Heart right ventricle (tissue), 16 donors: Measurements from ENCODE around the gene TMEM132A. TPM values are rescaled to one million over a fixed set of nuclear protein-coding genes. Genes with fewer than 3 reads are reported as not detected.

ENCODE experiments used
- ATAC-seq, 8 donors: fragments of 200-7000 bp; cut with Tn5 transposase; one replicate each; pipeline ENCODE4 v1.9.1; 2020; ENCODE audit warnings: mild to moderate bottlenecking in 8 of 8, moderate library complexity in 8 of 8, moderate number of reproducible peaks in 1 of 8
- DNase-seq, 2 donors: peaks; one replicate each; pipeline ENCODE4 v3.0.0-alpha.2; 2020
- H3K27ac ChIP-seq, 10 donors: fragments of 200-600 bp; sonication (generic) in 2 of 10; one replicate each; pipeline versions ENCODE4 v1.5.0 to v1.8.0; 2020 to 2022; ENCODE audit warnings: mild to moderate bottlenecking in 3 of 10
- H3K27me3 ChIP-seq, 7 donors: fragments of 200-600 bp; one replicate each; pipeline ENCODE4 v1.8.0; 2021 to 2022; ENCODE audit warnings: mild to moderate bottlenecking in 2 of 7
- H3K36me3 ChIP-seq, 9 donors: fragments of 200-600 bp; sonication (generic) in 1 of 9; one replicate each; pipeline versions ENCODE4 v1.5.0 to v1.8.0; 2020 to 2022; ENCODE audit warnings: mild to moderate bottlenecking in 2 of 9
- H3K4me1 ChIP-seq, 9 donors: fragments of 200-600 bp; sonication (generic) in 1 of 9; one replicate each; pipeline versions ENCODE4 v1.5.0 to v1.8.0; 2020 to 2022; ENCODE audit warnings: mild to moderate bottlenecking in 4 of 9
- H3K4me3 ChIP-seq, 10 donors: fragments of 200-600 bp; sonication (generic) in 2 of 10; one replicate each; pipeline versions ENCODE4 v1.5.0 to v1.8.0; 2020 to 2022; ENCODE audit warnings: mild to moderate bottlenecking in 7 of 10, moderate library complexity in 2 of 10
- H3K9me3 ChIP-seq, 11 donors: fragments of 200-600 bp in 10 of 11; sonication (generic) in 2 of 11; one replicate each; pipeline versions ENCODE4 v1.5.0 to v1.8.0; 2013 to 2022; ENCODE audit warnings: mild to moderate bottlenecking in 2 of 11, control low read depth in 1 of 11, moderate library complexity in 1 of 11
- CTCF ChIP-seq, 9 donors: fragments of 200-600 bp; sonication (generic) in 2 of 9; IDR thresholded peaks; one replicate each; pipeline versions ENCODE4 v1.5.0 to v1.8.0; 2021 to 2022; ENCODE audit warnings: antibody characterized with exemption in 9 of 9, mild to moderate bottlenecking in 5 of 9, moderate library complexity in 1 of 9
- WGBS, 2 donors: extraction: QIAGEN DNeasy Blood & Tissue Kit; methylation state at CpG; one replicate each; pipeline ENCODE4 v1.1.7; 2013; ENCODE audit warnings: inconsistent platforms in 1 of 2; 5-methylcytosine and 5-hydroxymethylcytosine counted together
- intact Hi-C, 10 donors: fragments of 100-400 bp; cut with DNase I; formaldehyde crosslinking; loops; one replicate each; pipeline versions ENCODE4 v1.11.1 to v1.14.2; 2022
- polyA plus RNA-seq, 2 donors: library from polyadenylated mRNA; stranded (reverse); fragments of 200-250 nt; gene quantifications; one replicate each; pipeline ENCODE4 v1.2.3, GENCODE V29; 2013
- total RNA-seq, 10 donors: library from RNA; stranded (reverse); fragmentation: NEBNext Ultra II Directional in 3 of 10; extraction: Animal tissue kit (Norgen Biotek cat#: 25700) in 3 of 10; gene quantifications; one replicate each; pipeline versions ENCODE4 v1.2.1 to v1.2.4, GENCODE V29; 2021 to 2023
- donor health status: Arrhythmogenic right ventricular cardiomyopathy.
- donor health status: ischemic (EF 13 %, LVEDD 7.1; RV severe dilation, severe dysfunction).
- donor health status: healthy with polysubstance abuse.
- donor health status: DM: no; HTN: yes; CAD: no.
- donor health status: DM: no; HTN: no; CAD: no.
- donor health status: ischemic (EF 25% LVEDD 6.9; RV normal size, moderate dysfunction).
- donor health status: ischemic (EF 25% LVEDD 5.7; RV mildly dilated, moderate dysfunction).
- donor health status: healthy.
- donor health status: DM: yes; HTN: yes; CAD: no.
- donor health status: Ischemic cardiomyopathy.
- donor health status: ischemic (EF 35%, LVEDD 5.7; RV mildly dilated, moderate dysfunction).
- donor health status: nonischemic (EF 11% LVEDD 7.7; RV severe dilation, severe dysfunction).
- donor health status: DM: yes; HTN: yes; CAD: no.
- donor health status: PGD.
- donor health status: ischemic (EF 29% LVEDD 5.4; RV normal size, mild dysfunction).
- donor health status: nonischemic (EF 23%, LVEDD 6.1; RV moderate dilation, normal function).

Gene TMEM132A
- total and polyA plus RNA-seq, 12 donors: 3.7 to 16.4 (median 7.4) TPM

GRCh38 chr11:60957188-60957587 is 32.9 kb downstream of the TMEM132A start:
- Histone ChIP-seq H3K27ac (no peak overlapping the region), H3K4me1 (peaks cover 0 to 42% (median 6%) of the 10 kb centered on the region in 9 donors)

GRCh38 chr11:60959431-60959830 is 35.2 kb downstream of the TMEM132A start:
- H3K27ac ChIP-seq: no peak overlapping the region
- no peak for TF ChIP-seq CTCF (IDR thresholded peaks at IDR 0.05)
- intact Hi-C loops: no loop called here
- peaks cover 0 to 21% (median 0%) of the 10 kb centered on the region in 9 donors for H3K4me1 ChIP-seq
- WGBS, 2 donors: 67 to 71% methylated on average over 6 of the region's 6 CpGs
- H3K4me3 ChIP-seq: no peak overlapping the region
- H3K9me3 ChIP-seq: no peaks in the 10 kb centered on the region
- H3K36me3 ChIP-seq: no peaks in the 10 kb centered on the region
- ATAC-seq: peak in 2 of 8 donors; percentile 31 to 60
- DNase-seq: no peak
- H3K27me3 ChIP-seq: peaks cover 0 to 13% (median 0%) of the 10 kb centered on the region in 7 donors

More at GRCh38 chr11:60957188-60957587, 32.9 kb downstream of the TMEM132A start:
- peaks cover 0 to 13% (median 0%) of the 10 kb centered on the region in 7 donors for H3K27me3 ChIP-seq
- H3K36me3 ChIP-seq: no peaks in the 10 kb centered on the region
- DNase-seq (no peak), ATAC-seq (no peak)
- intact Hi-C loops: no loop called here
- no peaks in the 10 kb centered on the region for H3K9me3 ChIP-seq
- TF ChIP-seq CTCF (IDR thresholded peaks at IDR 0.05): no peak
- no peak overlapping the region for H3K4me3 ChIP-seq
- WGBS, 2 donors: 81 to 86% methylated on average over 4 of the region's 4 CpGs

DNA sequence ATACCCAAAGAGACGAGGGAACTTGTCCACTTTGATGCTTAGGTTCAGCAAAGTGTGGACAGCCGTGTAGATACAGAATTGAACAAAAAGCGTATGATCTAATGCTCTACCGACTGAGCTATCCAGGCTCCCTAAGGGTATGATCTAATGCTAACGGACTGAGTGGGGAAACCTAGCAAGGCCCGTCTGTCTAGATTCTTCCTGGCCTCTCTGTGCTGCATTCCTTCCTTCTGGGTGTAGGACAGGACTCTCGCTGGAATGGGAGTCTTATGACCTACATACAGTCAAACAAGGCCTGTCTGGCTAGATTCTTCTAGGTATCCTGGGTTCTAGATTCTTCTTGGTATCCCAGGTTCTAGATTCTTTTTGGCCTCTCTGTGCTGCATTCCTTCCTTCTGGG is 36.1 kb downstream of the TMEM132A start:
- H3K27ac ChIP-seq: no peak overlapping the region
- H3K36me3 ChIP-seq: no peaks in the 10 kb centered on the region
- no peak for ATAC-seq
- no peaks in the 10 kb centered on the region for H3K9me3 ChIP-seq
- 78 to 79% methylated on average over 7 of the region's 7 CpGs for WGBS, 2 donors
- H3K27me3 ChIP-seq: peaks cover 0 to 13% (median 0%) of the 10 kb centered on the region in 7 donors
- H3K4me3 ChIP-seq: no peak overlapping the region
- no peak for TF ChIP-seq CTCF (IDR thresholded peaks at IDR 0.05)
- DNase-seq: no peak
- H3K4me1 ChIP-seq: peaks cover 0 to 13% (median 0%) of the 10 kb centered on the region in 9 donors
- intact Hi-C loops: no loop called here

- Histone ChIP-seq H3K9me3 (peaks cover 0 to 8% (median 0%) of the 10 kb centered on the region in 11 donors), H3K4me3 (no peak overlapping the region), H3K4me1 (peaks cover 0 to 3% (median 0%) of the 10 kb centered on the region in 9 donors), H3K36me3 (no peaks in the 10 kb centered on the region), H3K27ac (no peak overlapping the region), H3K27me3 (peaks cover 0 to 9% (median 0%) of the 10 kb centered on the region in 7 donors)
- no peak for TF ChIP-seq CTCF (IDR thresholded peaks at IDR 0.05)
- ATAC-seq: no peak
- intact Hi-C loops: no loop called here
- no peak for DNase-seq
- WGBS, 2 donors: 88% methylated on average over 6 of the region's 6 CpGs
Measured at GRCh38 chr11:60964801-60965200, 40.5 kb downstream of the TMEM132A start.
